ENCODE measurements around the gene UTP25.
A peak's percentile ranks its signal among the peaks of the same experiment; 100 is the strongest.

UTP25 gene

DNA sequence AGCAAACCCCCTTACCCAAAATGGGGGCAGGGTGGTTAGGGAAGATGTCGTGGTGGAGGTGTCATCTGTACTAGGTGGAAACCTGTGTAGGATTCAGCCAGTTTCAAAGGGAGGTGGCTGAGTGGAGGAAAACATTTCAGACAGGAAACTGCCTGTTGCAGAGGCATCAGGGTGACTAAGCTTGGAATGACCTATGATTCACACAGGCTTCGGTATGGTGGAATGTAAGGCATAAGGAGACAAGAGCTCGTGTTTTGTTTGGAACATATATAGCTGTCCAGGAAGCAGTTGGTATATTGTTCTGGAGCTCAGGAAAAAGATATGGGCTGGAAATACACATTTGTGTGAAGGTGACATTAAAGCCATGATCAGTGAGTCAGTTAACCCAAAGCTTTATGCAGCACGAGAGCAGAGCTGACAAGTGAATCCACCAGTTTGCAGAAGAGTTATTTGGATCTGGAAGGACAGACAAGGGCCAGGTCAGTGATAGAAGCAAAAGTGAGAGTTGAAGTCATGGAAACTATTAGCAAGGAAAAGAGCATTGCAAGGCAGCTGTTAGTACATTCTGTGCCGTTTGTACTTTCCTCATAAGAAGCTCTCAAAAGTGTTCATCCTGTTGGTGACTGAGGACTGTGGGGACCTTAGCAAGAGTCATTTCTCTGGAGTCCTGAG lies 12.2 kb downstream of the UTP25 start:
- DNase-seq (ENCODE audit: low read depth) = no peak

DNA sequence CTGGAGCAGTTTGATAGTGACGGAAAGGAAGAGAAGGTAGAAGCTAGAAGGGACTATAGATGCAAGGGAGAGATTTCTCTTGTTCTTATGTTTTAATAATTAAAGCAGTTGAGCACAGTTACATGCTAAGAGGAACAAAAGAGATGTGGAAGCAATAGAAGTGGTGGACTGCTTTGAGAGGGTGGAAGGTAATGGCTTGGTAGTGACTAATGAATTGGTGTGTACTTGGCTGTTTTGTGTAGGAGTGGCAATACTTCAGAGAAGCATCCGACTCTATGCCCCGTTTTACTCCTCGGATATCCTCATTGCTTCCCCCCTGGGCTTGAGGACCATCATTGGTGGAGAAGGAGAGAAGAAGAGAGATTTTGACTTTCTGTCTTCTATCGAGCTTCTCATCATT lies 12.8 kb downstream of the UTP25 start:
- no peak for DNase-seq (ENCODE audit: low read depth)

DNA sequence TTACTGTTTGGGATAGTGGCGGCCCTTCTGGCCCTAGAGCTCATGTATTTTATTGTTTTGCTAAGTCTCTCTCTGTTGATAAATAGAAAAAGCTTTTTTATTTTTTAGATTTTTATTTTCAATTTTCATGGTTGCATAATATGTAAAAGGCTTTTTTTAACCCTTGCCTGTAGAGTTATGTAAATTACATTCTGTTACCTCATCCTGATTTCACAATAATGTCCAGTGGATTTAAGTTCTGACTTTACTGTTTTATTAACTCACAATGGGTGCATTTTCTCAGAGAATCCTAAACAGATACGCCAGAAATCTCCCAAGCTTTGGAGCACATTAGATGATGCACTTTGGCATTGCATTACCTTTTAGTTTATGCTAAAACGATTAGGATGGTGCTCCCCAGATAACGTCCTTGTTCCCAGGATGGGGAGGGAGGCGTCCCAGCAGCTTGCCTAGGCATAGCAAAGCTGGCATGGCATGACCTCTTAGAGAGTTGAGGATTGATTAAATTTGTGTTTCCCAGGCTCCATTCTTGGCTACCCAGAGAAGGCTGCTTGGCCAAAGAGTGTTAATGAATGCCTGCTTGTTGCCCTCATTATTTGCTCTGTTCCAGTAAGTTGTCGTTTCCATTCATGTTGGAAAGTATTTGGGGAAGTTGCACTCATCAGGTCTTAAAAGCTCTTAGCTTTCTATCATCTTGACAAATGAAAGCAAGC lies 17.1 kb downstream of the UTP25 start:
- no peak for DNase-seq (ENCODE audit: low read depth)

DNA sequence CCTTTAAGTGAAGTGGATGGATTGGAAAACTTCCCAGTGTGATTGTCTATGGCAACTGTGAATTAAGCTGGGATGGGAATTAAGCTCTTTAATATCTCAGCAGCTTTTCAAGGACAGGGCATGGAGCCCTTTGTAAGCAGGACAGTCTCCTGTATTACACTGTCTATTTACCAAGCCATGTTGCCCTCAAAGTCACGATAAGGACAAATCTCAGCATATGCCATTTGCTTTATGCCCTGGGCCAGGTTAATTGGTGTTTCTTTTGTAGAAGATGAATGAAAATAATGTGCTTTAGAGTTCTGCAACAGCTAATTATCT lies 17.6 kb downstream of the UTP25 start:
- DNase-seq (ENCODE audit: low read depth) = no peak

DNA sequence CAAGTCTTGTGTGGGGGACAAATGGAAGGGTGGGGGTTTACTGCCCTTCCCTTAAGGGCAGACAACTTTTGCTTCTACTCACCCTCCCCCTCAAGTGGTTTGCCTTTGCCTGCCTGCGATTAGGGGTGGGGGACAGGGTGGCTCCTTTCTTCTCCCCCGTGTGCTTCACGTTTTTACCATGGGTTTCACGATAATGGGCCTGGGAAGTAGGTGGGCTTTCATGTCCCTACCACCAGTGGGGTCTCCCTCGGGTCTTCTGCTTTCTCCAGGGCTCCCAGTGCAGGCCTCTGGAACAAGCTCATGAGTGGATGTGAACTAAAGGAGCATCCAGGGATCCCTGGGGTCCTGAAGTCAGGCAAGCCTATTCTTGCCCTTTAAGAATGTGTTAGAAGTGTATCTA lies 21.6 kb downstream of the UTP25 start:
- no peak for DNase-seq (ENCODE audit: low read depth)

DNA sequence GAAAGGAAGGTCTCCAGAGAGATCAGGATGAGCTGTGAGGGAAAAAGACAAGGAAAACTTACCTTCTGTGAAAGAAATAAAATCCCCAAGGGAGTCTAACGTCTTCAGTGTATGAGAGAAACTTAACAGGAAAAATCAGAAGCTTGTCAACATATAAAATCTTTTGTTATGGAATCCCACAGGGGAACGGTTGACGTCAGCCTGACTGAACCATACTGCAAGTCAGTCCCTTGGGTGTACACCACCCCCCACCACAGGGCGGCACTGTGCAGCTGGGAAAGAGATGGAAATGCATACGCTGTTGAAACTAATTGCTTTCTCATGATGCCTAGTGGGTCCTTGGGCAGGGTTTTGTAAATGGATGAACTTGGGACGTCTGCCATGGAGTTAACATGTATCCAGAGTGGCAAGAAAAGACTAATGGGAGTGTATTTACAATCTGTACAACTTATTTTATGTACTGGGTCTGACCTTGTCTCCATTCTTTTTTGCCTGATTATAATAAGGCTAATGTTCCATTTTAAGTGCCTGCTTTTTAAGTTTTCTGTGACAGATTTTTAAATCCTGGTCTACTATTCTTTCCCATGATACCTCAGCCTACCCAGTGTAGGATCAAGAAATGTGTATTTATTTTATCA lies 22.7 kb downstream of the UTP25 start:
- DNase-seq (ENCODE audit: low read depth) = peak; percentile 9

DNA sequence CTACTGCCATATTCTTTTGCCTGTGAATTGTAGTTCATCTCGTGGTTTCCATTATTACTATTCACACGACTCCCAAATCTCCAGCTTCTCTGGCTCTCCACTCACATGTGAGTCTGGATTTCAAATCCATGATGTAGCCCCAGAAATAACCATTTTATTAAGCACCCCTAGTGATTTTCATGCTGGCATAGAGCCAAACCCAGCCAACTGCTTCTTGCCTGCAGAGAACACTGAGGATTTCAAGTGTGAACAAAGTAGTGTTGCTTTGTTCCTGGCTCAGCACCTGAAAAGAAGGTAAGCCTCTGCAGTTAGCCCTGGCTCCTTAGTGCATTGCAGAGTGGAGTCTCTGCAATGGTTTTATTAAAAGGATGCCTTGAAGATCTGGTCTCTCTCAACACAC lies 25.9 kb downstream of the UTP25 start:
- no peak for DNase-seq (ENCODE audit: low read depth)

DNA sequence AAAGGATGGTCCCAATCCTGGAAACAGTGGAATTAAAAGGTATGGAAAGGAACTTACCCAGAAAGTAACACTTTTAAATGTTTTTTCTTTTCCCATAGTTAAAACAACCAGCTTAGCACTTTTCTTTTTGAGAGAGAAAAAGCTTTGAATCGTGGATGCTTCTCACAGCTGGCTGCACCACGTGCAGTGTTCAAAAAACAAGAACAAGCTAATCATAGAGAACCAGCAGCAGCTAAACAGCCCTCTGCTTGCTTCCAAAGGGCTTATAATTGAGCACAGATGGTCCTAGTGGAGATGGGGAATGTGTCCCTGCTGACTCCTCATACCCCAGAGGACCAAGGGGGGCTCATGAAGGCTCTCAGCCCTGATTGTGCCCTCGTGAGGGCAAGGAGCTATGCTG lies 26.4 kb downstream of the UTP25 start:
- DNase-seq (ENCODE audit: low read depth) = no peak

DNA sequence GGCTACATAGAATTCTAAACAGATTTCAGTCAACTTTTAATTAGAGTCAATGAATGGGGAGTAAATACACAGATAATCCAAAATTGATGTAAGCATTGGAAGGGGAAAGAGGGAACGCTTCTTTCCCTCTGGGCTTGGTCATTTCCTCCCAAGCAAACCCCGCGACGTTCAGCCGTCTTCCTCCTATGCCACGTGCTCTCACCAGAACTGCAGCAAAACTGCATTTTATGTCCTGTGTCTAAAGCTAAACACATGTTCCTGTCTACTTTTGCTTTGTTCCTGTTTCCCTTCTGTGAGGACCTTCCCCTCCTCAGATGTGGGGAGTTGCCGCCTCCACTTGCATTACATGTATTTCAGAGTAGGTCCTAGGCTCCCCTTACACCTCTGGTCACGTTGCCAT lies 27.2 kb downstream of the UTP25 start:
- no peak for DNase-seq (ENCODE audit: low read depth)

DNA sequence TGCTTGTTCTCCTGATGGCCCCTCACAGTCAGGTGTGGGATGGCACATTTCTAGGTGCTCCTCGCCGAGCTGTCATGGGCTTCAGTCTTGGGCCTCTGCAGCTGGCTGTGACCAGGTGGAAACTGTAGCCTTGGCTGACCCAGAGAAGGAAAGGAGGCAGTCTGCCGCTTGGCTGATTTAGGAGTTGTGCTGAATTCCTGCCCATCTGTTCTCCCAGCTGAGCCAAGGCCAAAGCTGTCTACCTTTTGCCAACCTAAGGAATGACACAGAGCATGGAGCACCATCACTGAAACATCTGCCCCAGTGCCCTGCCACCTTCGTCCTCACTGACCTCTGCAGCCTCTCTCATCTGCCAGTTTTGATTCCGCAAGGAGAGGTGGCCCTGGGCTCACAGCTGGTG lies 27.9 kb downstream of the UTP25 start:
- DNase-seq (ENCODE audit: low read depth) = no peak

DNA sequence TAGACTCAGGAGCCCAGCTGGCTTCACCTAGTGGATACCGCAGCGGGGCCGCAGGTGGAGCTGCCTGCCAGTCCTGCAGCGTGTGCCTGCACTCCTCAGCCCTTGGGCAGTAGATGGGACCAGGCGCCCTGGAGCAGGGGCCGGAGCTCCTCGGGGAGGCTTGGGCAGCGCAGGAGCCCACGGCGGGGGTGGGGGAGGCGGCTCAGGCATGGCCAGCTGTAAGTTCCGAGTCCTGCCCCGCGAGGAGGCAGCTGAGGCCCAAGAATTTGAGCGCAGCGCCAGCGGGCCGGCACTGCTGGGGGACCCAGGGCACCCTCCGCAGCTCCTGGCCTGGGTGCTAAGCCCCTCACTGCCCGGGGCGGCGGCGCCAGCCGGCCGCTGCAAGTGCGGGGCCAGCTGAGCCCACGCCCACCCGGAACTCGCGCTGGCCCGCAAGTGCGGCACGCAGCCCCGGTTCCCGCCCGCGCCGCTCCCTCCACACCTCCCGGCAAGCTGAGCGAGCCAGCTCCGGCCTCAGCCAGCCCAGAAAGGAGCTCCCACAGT lies 30.9 kb downstream of the UTP25 start:
- no peak for DNase-seq (ENCODE audit: low read depth)

DNA sequence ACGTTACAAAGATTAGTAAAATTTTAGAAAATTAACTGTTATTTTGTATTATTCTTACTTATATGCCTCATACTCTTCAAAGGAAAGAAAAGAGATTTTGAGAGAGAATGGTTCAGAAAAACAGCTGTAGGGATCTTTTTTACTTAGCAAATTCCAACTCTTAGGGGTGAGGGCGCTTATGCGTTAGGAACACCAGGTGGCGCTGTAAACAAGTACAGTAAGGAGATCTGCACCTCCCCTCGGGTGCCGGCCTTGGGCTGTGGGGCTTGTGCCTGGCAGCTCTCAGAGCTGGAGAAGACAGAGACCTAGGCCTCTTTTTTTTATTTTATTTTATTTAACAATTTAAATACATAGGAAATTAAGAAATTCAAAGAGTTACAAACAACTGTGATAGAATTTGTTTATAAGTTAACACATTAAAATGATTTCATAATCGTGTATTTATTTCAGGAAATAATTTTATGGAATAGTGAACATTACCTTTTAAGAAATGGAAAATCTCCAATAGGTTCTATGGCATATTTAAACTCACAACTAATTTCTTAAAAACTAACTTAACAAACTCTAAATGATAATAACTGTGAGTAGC lies 32.6 kb downstream of the UTP25 start:
- peak; percentile 61 for DNase-seq (ENCODE audit: low read depth)

DNA sequence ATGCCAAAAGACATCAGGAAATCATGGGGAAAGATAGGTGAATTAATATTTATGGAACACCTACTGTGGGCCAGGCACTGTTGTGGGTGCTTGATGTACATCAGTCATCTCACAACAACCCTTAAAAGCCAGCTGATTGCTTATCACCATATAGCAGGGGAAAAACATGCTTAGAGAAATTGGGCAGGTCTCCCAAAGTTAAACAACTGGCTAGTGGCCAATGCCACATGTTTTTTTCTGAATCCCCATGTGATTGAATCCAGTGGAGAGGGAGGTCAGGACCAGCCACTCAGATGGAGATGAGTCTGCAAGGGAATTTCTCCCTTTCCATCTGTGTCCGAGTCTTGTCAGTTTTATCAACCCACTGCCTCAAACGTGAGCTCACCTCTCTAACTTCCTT lies 33.5 kb downstream of the UTP25 start:
- DNase-seq (ENCODE audit: low read depth) = no peak

DNA sequence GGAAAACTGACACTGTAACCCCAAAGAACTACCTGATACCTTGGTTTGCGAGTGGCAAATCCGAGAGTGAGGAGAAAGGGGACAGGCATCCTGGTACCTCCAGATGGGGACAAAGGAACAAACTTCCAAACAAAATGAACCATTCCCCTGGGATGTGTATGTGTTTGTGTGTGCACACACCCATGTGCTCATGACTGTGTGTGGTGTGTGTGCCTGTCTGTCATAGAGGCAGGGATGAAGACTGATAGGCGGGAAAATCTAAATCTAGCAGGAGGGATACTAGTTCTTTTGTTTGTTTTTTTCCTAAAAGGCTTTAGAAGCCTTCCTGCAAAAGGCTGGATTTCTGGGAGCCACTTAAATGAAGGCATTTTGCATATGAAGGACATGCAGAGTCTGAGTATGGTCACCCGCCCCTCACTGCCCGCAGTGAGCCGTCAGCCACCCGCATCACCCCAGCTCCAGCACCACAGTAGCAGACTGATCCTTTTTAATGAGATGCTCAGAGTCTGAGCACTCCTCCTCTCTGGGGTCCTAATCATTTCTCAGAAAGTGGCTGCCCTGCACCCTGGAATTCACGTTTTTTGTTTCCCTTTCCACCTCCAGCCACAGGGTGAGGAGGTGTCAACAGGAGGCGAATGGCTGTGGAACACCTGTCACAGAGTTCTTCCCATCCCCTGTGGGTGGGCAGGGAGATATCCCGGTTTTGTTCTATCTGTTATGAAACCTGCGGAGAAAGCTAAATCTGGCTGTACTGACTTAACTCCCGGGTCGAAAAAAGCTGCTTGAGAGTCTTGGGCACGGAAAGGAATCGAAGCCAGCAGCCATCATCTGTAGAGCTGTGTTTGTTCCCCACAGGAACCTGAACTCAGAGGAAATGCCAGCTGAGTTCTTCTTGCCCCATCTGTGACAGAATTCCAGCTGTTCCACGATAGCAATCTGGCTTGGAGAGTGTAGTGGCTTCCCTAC lies 34.9 kb downstream of the UTP25 start:
- DNase-seq (ENCODE audit: low read depth) = no peak

DNA sequence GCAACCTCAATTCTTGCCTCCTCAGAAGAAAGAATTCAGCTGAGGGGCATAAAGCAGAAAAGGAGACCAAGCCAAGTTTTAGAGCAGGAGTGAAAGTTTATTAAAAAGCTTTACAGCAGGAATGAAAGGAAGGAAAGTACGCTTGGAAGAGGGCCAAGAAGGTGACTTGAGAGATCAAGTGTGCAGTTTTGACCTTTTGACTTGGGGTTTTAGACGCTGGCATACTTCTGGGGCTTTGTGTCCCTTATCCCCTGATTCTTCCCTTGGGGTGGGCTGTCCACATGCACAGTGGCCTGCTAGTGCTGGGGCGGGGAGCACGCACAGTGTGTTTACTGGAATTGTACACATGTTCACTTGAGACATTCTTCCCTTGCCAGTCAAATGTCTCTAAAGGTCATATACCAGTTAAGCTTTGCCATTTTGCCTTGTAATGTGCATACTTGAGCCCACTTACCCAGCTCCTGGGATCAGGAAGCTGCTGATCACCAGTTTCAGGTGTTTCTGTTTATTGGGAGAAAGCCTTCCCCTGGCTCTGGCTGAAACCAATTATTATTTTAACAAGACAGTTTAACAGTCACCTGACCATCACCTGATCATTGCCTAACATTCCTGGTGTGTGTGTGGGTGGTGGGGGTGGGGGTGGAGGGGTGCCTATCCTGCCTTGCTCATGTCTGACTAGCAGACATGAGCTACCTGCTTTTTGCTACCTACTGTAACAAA lies 36.2 kb downstream of the UTP25 start:
- no peak for DNase-seq (ENCODE audit: low read depth)

DNA sequence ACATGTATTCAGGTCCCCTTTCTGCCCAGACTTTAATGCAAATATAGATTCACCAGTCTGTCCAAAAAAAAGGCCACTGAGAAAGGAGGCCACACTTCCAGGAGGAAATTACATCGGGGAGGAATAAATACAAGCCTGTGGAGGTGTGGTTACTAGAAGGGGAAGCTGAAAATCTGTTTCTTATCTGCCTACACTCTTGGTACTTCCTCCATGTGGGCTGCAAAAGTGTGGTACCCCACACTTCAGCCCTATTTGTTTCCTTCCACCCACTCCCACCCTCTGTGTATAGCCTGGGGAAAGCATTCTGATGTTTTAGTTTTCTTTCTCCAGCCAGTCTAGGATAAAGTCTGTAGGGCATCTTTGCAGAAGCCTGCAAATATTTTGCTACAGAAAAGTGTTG lies 38.4 kb downstream of the UTP25 start:
- no peak for DNase-seq (ENCODE audit: low read depth)

DNA sequence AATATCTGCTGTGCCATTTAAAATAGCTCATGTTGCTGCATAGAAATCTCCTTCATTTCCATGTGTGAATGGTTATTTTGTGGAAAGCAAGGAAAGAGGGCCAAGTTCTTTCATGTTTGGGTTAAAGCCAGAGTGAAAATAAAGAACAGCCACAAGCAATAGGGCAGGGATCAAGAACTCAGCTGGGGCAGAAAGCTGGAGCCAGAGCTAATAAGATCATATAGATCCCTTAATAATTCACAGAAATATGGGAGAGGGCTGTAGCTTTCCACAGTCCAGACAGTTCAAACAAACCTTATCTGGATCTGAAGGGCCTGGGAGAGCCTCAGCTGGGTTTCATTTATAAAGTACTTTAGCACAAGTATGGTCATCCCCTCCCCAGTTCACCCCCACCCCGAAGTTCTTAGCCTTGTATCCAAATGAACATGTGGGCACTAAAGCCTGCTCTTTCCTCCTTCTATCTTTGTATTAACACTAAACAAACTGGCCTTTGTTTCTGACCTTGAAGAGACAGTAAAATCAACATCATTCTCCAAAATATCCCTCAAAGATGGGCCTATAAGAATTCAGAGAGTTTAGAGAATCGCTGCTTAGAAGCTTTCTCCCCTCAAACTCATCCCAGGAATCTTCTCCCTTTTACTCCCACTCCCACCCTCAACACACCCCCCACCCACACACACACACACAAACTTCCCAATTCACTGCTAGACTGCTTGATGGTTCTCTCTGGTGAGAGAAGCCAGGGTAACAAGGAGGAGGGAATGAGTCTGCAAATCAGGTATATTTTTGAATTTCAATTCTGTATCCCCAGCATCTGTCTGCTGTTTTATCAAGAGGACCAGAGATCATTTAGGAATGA lies 41.7 kb downstream of the UTP25 start:
- no peak for DNase-seq (ENCODE audit: low read depth)

DNA sequence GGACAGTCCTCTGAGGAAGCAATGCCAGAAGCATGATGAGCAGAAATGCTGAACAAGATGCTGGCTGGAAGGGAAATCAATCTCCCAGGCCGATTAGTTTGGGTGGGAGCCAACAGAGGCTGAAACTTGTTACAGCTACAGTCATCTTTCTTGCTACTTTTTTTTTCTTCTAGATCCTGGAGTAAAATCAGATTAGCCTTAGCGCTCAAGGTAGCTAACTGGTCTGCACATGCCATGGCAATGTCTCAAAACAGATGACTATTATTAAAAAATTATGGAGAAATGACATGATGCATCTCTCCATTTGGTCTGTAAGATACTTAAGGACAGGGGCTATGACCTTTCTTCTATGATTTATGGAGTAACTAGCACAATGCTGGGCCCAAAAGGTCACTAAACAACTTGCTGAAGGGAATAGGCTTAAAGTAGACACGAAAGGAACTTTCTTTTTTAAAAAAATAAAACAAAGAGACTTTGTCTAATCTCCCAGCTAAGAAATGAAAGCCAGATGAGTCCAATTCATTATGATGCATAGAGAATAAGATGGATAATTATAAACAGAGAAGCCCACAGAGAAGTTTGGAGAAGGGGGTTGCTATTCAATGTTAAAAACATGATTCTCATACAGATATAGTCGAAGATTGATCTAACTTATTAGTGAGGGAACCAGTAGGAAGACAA lies 42.5 kb downstream of the UTP25 start:
- no peak for DNase-seq (ENCODE audit: low read depth)

DNA sequence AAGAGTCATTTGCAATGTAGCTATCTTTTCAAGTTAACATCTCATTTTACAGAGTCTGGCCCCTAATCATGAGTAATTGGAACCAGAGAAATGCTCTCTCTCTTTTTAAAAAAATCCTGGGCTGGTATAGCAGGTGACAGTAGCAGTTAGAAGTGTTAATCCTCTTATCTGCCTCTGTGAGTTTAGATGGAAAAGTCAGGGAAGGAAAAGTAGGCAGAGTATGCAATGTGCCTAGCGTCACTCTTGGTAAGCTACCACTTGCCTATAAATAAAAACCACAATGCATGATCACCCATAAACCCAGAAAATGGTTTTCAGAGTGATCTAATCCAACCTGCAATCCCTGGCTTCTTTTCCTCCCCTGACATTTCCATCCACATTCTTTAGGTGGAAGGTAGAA lies 43.2 kb downstream of the UTP25 start:
- no peak for DNase-seq (ENCODE audit: low read depth)

DNA sequence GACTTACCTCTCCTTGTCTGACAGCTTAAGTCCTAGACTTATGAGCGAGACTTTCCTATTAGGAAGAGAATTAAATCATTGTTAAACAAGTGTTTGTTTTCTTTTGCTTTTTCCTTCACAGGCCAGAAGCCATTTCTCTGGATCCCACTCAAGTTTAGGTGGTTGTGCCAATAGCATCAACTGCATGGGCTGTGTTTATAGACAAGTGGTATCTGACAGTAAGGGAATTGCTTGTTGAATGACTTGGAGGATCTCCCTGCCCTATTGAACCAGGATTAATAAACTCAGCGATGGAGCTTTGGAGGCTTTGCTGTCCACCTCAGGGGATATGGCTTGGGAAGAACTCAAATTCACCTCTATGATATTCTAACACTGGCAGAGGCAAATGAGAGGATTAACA lies 43.7 kb downstream of the UTP25 start:
- no peak for DNase-seq (ENCODE audit: low read depth)
